ENCODE results near the gene DSN1.

DNA sequence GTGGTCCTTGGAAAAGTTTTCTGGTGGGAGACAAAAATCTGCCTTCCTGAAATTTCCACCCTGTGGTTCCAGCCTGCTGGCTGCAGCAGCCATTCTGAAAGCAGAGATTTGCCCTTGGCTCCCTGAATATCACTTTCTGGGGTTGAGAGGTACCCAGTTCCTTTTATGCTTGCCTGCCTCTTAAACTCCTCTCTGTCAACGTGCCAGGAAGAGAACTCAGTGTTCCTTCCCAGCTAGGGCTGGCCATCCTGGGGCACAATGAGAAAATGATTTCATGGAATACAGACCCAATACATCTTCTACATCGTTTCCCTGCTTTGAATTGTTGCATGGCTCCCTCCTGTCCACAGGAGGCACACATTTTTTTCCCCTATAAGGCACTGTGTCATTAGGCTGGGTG lies 1.6 kb upstream of the DSN1 start:
- TF ChIP-seq, protein P1, sequence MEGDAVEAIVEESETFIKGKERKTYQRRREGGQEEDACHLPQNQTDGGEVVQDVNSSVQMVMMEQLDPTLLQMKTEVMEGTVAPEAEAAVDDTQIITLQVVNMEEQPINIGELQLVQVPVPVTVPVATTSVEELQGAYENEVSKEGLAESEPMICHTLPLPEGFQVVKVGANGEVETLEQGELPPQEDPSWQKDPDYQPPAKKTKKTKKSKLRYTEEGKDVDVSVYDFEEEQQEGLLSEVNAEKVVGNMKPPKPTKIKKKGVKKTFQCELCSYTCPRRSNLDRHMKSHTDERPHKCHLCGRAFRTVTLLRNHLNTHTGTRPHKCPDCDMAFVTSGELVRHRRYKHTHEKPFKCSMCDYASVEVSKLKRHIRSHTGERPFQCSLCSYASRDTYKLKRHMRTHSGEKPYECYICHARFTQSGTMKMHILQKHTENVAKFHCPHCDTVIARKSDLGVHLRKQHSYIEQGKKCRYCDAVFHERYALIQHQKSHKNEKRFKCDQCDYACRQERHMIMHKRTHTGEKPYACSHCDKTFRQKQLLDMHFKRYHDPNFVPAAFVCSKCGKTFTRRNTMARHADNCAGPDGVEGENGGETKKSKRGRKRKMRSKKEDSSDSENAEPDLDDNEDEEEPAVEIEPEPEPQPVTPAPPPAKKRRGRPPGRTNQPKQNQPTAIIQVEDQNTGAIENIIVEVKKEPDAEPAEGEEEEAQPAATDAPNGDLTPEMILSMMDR (IDR thresholded peaks at IDR 0.05) = no peak
- TF ChIP-seq, protein P2, sequence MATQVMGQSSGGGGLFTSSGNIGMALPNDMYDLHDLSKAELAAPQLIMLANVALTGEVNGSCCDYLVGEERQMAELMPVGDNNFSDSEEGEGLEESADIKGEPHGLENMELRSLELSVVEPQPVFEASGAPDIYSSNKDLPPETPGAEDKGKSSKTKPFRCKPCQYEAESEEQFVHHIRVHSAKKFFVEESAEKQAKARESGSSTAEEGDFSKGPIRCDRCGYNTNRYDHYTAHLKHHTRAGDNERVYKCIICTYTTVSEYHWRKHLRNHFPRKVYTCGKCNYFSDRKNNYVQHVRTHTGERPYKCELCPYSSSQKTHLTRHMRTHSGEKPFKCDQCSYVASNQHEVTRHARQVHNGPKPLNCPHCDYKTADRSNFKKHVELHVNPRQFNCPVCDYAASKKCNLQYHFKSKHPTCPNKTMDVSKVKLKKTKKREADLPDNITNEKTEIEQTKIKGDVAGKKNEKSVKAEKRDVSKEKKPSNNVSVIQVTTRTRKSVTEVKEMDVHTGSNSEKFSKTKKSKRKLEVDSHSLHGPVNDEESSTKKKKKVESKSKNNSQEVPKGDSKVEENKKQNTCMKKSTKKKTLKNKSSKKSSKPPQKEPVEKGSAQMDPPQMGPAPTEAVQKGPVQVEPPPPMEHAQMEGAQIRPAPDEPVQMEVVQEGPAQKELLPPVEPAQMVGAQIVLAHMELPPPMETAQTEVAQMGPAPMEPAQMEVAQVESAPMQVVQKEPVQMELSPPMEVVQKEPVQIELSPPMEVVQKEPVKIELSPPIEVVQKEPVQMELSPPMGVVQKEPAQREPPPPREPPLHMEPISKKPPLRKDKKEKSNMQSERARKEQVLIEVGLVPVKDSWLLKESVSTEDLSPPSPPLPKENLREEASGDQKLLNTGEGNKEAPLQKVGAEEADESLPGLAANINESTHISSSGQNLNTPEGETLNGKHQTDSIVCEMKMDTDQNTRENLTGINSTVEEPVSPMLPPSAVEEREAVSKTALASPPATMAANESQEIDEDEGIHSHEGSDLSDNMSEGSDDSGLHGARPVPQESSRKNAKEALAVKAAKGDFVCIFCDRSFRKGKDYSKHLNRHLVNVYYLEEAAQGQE (IDR thresholded peaks at IDR 0.05; ENCODE audit: insufficient read depth in 1 of 2, low read depth in 2 of 2, low read length in 1 of 2) = no peak
- no peak for TF ChIP-seq TCF7L2 (IDR thresholded peaks at IDR 0.05; ENCODE audit: low read depth, low read length)

All from Panc1 (cell line).